ENCODE results near the gene NLRC5. TPM values are rescaled to one million over a fixed set of nuclear protein-coding genes. Genes with fewer than 3 reads are reported as not detected.
"Not testable (repeated sequence)": the region's sequence is repeated elsewhere in the genome, so short reads cannot be mapped to it uniquely, and the experiment has no call there.

The NLRC5 gene
- total RNA-seq, 2 experiments from 2014 or later, result 199 to 305 TPM

- TF ChIP-seq EZH2phosphoT487 (IDR thresholded peaks at IDR 0.05; ENCODE audit: borderline replicate concordance, low read depth, low read length), result no peak
- TF ChIP-seq CTCF (conservative IDR thresholded peaks at IDR 0.05; ENCODE audit: low read length), result no peak
- H3K36me3 ChIP-seq (ENCODE audit: insufficient read depth, low read length), result no peaks in the 10 kb centered on the region
- peaks cover 22% of the 10 kb centered on the region for H3K4me1 ChIP-seq (ENCODE audit: insufficient read depth, low read length, poor library complexity, severe bottlenecking)
- H3K79me2 ChIP-seq (ENCODE audit: insufficient read depth, low read depth, low read length), result no peaks in the 10 kb centered on the region
- H3K9me2 ChIP-seq (ENCODE audit: insufficient read depth, low read length), result no peaks in the 10 kb centered on the region
- no peaks in the 10 kb centered on the region for H4K20me1 ChIP-seq (ENCODE audit: insufficient read depth, low read length)
- ChIA-PET POLR2A (no interaction called here), CTCF (ENCODE audit: unreplicated experiment) (no interaction called here)
- H3K9me3 ChIP-seq (ENCODE audit: low read length), result no peaks in the 10 kb centered on the region
- H3K4me3 ChIP-seq (ENCODE audit: low read depth, low read length, poor library complexity, severe bottlenecking), result no peak overlapping the region
- no TSS peak for BruUV-seq (replicated peaks)
- intact Hi-C loops (cut with micrococcal nuclease; ENCODE audit: unreplicated experiment), result no loop called here
- no peak overlapping the region for H3K27ac ChIP-seq (ENCODE audit: low read depth, low read length, poor library complexity, severe bottlenecking)
- H3K4me2 ChIP-seq (ENCODE audit: low read length), result no peak overlapping the region
- H2AFZ ChIP-seq (ENCODE audit: low read length), result no peak overlapping the region
- no peak for DNase-seq (ENCODE audit: low spot score)
Measured at GRCh38 chr16:57108432-57108831, 119.1 kb downstream of the NLRC5 start.

GRCh38 chr16:57109259-57110105 is 120.1 kb downstream of the NLRC5 start:
- H3K9me2 ChIP-seq (ENCODE audit: insufficient read depth, low read length); DNase-seq (ENCODE audit: low spot score); H3K9me3 ChIP-seq (ENCODE audit: low read length); H2AFZ ChIP-seq (ENCODE audit: low read length); H3K79me2 ChIP-seq (ENCODE audit: insufficient read depth, low read depth, low read length); BruUV-seq (replicated peaks); H3K27ac ChIP-seq (ENCODE audit: low read depth, low read length, poor library complexity, severe bottlenecking); H3K36me3 ChIP-seq (ENCODE audit: insufficient read depth, low read length); H3K4me2 ChIP-seq (ENCODE audit: low read length); H4K20me1 ChIP-seq (ENCODE audit: insufficient read depth, low read length); intact Hi-C loops (cut with micrococcal nuclease; ENCODE audit: unreplicated experiment); H3K4me3 ChIP-seq (ENCODE audit: low read depth, low read length, poor library complexity, severe bottlenecking): not testable (repeated sequence)
- peaks cover 28% of the 10 kb centered on the region for H3K4me1 ChIP-seq (ENCODE audit: insufficient read depth, low read length, poor library complexity, severe bottlenecking)
- CTCF ChIA-PET (ENCODE audit: unreplicated experiment), result interaction anchor here (0.6 to 1.0 kb wide), 2 partner anchors 22 to 28 kb away, joined by 3 to 7 read pairs; no protein-coding TSS in a partner anchor
- POLR2A ChIA-PET, result interaction anchor here (0.9 kb wide), 1 partner anchor 16 kb away, joined by 3 read pairs; no protein-coding TSS in a partner anchor

GRCh38 chr16:57110937-57111336 is 121.6 kb downstream of the NLRC5 start:
- ChIA-PET POLR2A (interaction anchor here (1.1 to 1.3 kb wide), 2 partner anchors 8 to 13 kb away, joined by 3 read pairs; no protein-coding TSS in a partner anchor), CTCF (ENCODE audit: unreplicated experiment) (no interaction called here)
- Histone ChIP-seq H3K79me2 (ENCODE audit: insufficient read depth, low read depth, low read length) (no peaks in the 10 kb centered on the region), H3K27ac (ENCODE audit: low read depth, low read length, poor library complexity, severe bottlenecking) (no peak overlapping the region), H3K36me3 (ENCODE audit: insufficient read depth, low read length) (peaks cover 3% of the 10 kb centered on the region), H3K4me3 (ENCODE audit: low read depth, low read length, poor library complexity, severe bottlenecking) (no peak overlapping the region), H3K9me2 (ENCODE audit: insufficient read depth, low read length) (no peaks in the 10 kb centered on the region), H4K20me1 (ENCODE audit: insufficient read depth, low read length) (no peaks in the 10 kb centered on the region), H2AFZ (ENCODE audit: low read length) (no peak overlapping the region), H3K4me1 (ENCODE audit: insufficient read depth, low read length, poor library complexity, severe bottlenecking) (peaks cover 32% of the 10 kb centered on the region), H3K4me2 (ENCODE audit: low read length) (no peak overlapping the region), H3K9me3 (ENCODE audit: low read length) (no peaks in the 10 kb centered on the region)
- BruUV-seq (replicated peaks), result no TSS peak
- no peak for DNase-seq (ENCODE audit: low spot score)
- intact Hi-C loops (cut with micrococcal nuclease; ENCODE audit: unreplicated experiment), result no loop called here
- TF ChIP-seq CTCF (conservative IDR thresholded peaks at IDR 0.05; ENCODE audit: low read length) (no peak), EZH2phosphoT487 (IDR thresholded peaks at IDR 0.05; ENCODE audit: borderline replicate concordance, low read depth, low read length) (no peak)
